GM19438 (cell line): ENCODE results near the gene ELOB.

Experiments used
- ATAC-seq: cut with Tn5 transposase; IDR thresholded peaks from one replicate; pipeline ENCODE4 v1.9.1; 2021; ENCODE audit warnings: low read depth; ENCODE audit not compliant: unreplicated experiment

ELOB gene

GRCh38 chr16:2811703-2812471 lies 34.8 kb upstream of the ELOB start:
- ATAC-seq = no peak

GRCh38 chr16:2810651-2811050 lies 33.6 kb upstream of the ELOB start:
- ATAC-seq = no peak

GRCh38 chr16:2809149-2809760 lies 32.2 kb upstream of the ELOB start:
- no peak for ATAC-seq

- ATAC-seq = no peak
Observed at GRCh38 chr16:2808181-2808580, 31.1 kb upstream of the ELOB start.

GRCh38 chr16:2806286-2806685 lies 29.2 kb upstream of the ELOB start:
- no peak for ATAC-seq

- no peak for ATAC-seq
Observed at GRCh38 chr16:2804728-2805127, 27.6 kb upstream of the ELOB start.

- no peak for ATAC-seq
Observed at GRCh38 chr16:2803545-2804195, 26.6 kb upstream of the ELOB start.

GRCh38 chr16:2799859-2800226 lies 22.8 kb upstream of the ELOB start:
- no peak for ATAC-seq

- ATAC-seq = no peak
Observed at GRCh38 chr16:2799205-2799858, 22.3 kb upstream of the ELOB start.

GRCh38 chr16:2798723-2799204 lies 21.7 kb upstream of the ELOB start:
- no peak for ATAC-seq

- ATAC-seq = no peak
Observed at GRCh38 chr16:2795395-2796143, 18.5 kb upstream of the ELOB start.

- ATAC-seq = no peak
Observed at GRCh38 chr16:2792940-2793339, 15.9 kb upstream of the ELOB start.

GRCh38 chr16:2791174-2791573 lies 14.1 kb upstream of the ELOB start:
- ATAC-seq = no peak

- no peak for ATAC-seq
Observed at GRCh38 chr16:2790631-2791030, 13.6 kb upstream of the ELOB start.

GRCh38 chr16:2787961-2788360 lies 10.9 kb upstream of the ELOB start:
- ATAC-seq = no peak

- no peak for ATAC-seq
Observed at GRCh38 chr16:2787406-2787805, 10.3 kb upstream of the ELOB start, which contains the start of gene PRSS33. PRSS33 (minus strand) TSS chr16:2787560; CDS start chr16:2786547, 1,013 bp downstream.

GRCh38 chr16:2786826-2787151 lies 9.7 kb upstream of the ELOB start:
- ATAC-seq = no peak

- ATAC-seq = no peak
Observed at GRCh38 chr16:2786061-2786825, 9.2 kb upstream of the ELOB start.

GRCh38 chr16:2785101-2785991 lies 8.3 kb upstream of the ELOB start:
- no peak for ATAC-seq
